ENCODE data around the gene AKAP6. TPM values are rescaled to one million over a fixed set of nuclear protein-coding genes. Genes with fewer than 3 reads are reported as not detected.

AKAP6 gene
- total RNA-seq, 1 donor from 2014 or later: 0.53 TPM

GRCh38 chr14:32656601-32657000 is 327.5 kb downstream of the AKAP6 start:
- ChIA-PET CTCF (no interaction called here), POLR2A (no interaction called here)
- Mint-ChIP-seq H3K4me3 (no peak overlapping the region), H3K27ac (no peak overlapping the region), H3K4me1 (no peaks in the 10 kb centered on the region), H3K36me3 (ENCODE audit: low read depth) (no peaks in the 10 kb centered on the region), H3K27me3 (no peaks in the 10 kb centered on the region), H3K9me3 (no peaks in the 10 kb centered on the region)
- DNase-seq (no peak), ATAC-seq (ENCODE audit: low read depth) (no peak)
- TF ChIP-seq CTCF (IDR thresholded peaks at IDR 0.05): no peak
- intact Hi-C loops (cut with micrococcal nuclease): no loop called here

- DNase-seq (no peak), ATAC-seq (ENCODE audit: low read depth) (no peak)
- intact Hi-C loops (cut with micrococcal nuclease): no loop called here
- no peak overlapping the region for H3K4me3 Mint-ChIP-seq
- H3K4me1 Mint-ChIP-seq: no peaks in the 10 kb centered on the region
- H3K9me3 Mint-ChIP-seq: no peaks in the 10 kb centered on the region
- H3K27me3 Mint-ChIP-seq: no peaks in the 10 kb centered on the region
- H3K36me3 Mint-ChIP-seq (ENCODE audit: low read depth): no peaks in the 10 kb centered on the region
- no peak for TF ChIP-seq CTCF (IDR thresholded peaks at IDR 0.05)
- H3K27ac Mint-ChIP-seq: no peak overlapping the region
- POLR2A ChIA-PET: no interaction called here
- CTCF ChIA-PET: no interaction called here
Measured at GRCh38 chr14:32657081-32657480, 328.0 kb downstream of the AKAP6 start.

- CTCF ChIA-PET: no interaction called here
Measured at GRCh38 chr14:32661216-32661615, 332.1 kb downstream of the AKAP6 start.

GRCh38 chr14:32662211-32662610 is 333.1 kb downstream of the AKAP6 start:
- Mint-ChIP-seq H3K4me1 (no peaks in the 10 kb centered on the region), H3K9me3 (no peaks in the 10 kb centered on the region), H3K36me3 (ENCODE audit: low read depth) (no peaks in the 10 kb centered on the region), H3K27ac (no peak overlapping the region), H3K27me3 (no peaks in the 10 kb centered on the region), H3K4me3 (no peak overlapping the region)
- no peak for ATAC-seq (ENCODE audit: low read depth)
- no peak for DNase-seq
- TF ChIP-seq CTCF (IDR thresholded peaks at IDR 0.05): no peak
- POLR2A ChIA-PET: no interaction called here
- CTCF ChIA-PET: no interaction called here
- intact Hi-C loops (cut with micrococcal nuclease): no loop called here

More at GRCh38 chr14:32661216-32661615, 332.1 kb downstream of the AKAP6 start:
- ATAC-seq (ENCODE audit: low read depth) (no peak), DNase-seq (no peak)
- POLR2A ChIA-PET: no interaction called here
- no peak overlapping the region for H3K27ac Mint-ChIP-seq
- no peaks in the 10 kb centered on the region for H3K9me3 Mint-ChIP-seq
- TF ChIP-seq CTCF (IDR thresholded peaks at IDR 0.05): no peak
- no peaks in the 10 kb centered on the region for H3K4me1 Mint-ChIP-seq
- no peaks in the 10 kb centered on the region for H3K27me3 Mint-ChIP-seq
- no peak overlapping the region for H3K4me3 Mint-ChIP-seq
- no peaks in the 10 kb centered on the region for H3K36me3 Mint-ChIP-seq (ENCODE audit: low read depth)
- intact Hi-C loops (cut with micrococcal nuclease): no loop called here

GRCh38 chr14:32666308-32666707 is 337.2 kb downstream of the AKAP6 start:
- no peaks in the 10 kb centered on the region for H3K36me3 Mint-ChIP-seq (ENCODE audit: low read depth)
- DNase-seq: no peak
- CTCF ChIA-PET: no interaction called here
- intact Hi-C loops (cut with micrococcal nuclease): no loop called here
- no peaks in the 10 kb centered on the region for H3K4me1 Mint-ChIP-seq
- no peaks in the 10 kb centered on the region for H3K27me3 Mint-ChIP-seq
- ATAC-seq (ENCODE audit: low read depth): no peak
- peaks cover 4% of the 10 kb centered on the region for H3K9me3 Mint-ChIP-seq
- TF ChIP-seq CTCF (IDR thresholded peaks at IDR 0.05): no peak
- no peak overlapping the region for H3K4me3 Mint-ChIP-seq
- no peak overlapping the region for H3K27ac Mint-ChIP-seq
- POLR2A ChIA-PET: no interaction called here
